Measurements from ENCODE around the gene SH2D6. TPM values are rescaled to one million over a fixed set of nuclear protein-coding genes. Genes with fewer than 3 reads are reported as not detected.
"Not testable (repeated sequence)": the region's sequence is repeated elsewhere in the genome, so short reads cannot be mapped to it uniquely, and the experiment has no call there.

The SH2D6 gene
- total RNA-seq, 2 donors from 2014 or later = 1.6 to 9.2 TPM

- intact Hi-C loops (cut with DNase I) = no loop called here
- Histone ChIP-seq H3K36me3 (no peaks in the 10 kb centered on the region), H3K27ac (no peak overlapping the region)
Observed at GRCh38 chr2:85377083-85377482, 41.4 kb upstream of the SH2D6 start.

DNA sequence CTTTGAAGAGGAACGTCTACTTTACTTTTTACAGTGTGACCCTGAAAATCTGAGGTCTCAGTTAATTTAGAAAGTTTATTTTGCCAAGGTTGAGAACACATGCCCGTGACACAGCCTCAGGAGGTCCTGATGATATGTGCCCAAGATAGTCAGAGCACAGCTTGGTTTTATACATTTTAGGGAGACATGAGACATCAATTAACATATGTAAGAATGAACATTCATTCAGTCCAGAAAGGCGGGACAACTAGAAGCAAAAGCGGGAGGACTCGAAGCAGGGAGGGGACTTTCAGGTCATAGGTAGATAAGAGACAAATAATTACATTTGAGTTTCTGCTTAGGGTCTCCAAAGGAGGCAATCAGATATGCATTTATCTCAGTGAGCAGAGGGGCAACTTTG, 40.3 kb upstream of the SH2D6 start:
- H3K9ac ChIP-seq (ENCODE audit: low read depth in 2 of 2, low read length in 2 of 2) = no peak overlapping the region
- H3K27ac ChIP-seq = no peak overlapping the region
- intact Hi-C loops (cut with DNase I) = no loop called here
- no peak for DNase-seq
- H3K4me3 ChIP-seq = no peak overlapping the region
- no peaks in the 10 kb centered on the region for H3K27me3 ChIP-seq
- H3K9me3 ChIP-seq = no peaks in the 10 kb centered on the region
- TF ChIP-seq, protein P1, sequence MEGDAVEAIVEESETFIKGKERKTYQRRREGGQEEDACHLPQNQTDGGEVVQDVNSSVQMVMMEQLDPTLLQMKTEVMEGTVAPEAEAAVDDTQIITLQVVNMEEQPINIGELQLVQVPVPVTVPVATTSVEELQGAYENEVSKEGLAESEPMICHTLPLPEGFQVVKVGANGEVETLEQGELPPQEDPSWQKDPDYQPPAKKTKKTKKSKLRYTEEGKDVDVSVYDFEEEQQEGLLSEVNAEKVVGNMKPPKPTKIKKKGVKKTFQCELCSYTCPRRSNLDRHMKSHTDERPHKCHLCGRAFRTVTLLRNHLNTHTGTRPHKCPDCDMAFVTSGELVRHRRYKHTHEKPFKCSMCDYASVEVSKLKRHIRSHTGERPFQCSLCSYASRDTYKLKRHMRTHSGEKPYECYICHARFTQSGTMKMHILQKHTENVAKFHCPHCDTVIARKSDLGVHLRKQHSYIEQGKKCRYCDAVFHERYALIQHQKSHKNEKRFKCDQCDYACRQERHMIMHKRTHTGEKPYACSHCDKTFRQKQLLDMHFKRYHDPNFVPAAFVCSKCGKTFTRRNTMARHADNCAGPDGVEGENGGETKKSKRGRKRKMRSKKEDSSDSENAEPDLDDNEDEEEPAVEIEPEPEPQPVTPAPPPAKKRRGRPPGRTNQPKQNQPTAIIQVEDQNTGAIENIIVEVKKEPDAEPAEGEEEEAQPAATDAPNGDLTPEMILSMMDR (IDR thresholded peaks at IDR 0.05) = no peak
- no peaks in the 10 kb centered on the region for H3K36me3 ChIP-seq
- no peaks in the 10 kb centered on the region for H3K4me1 ChIP-seq

More at GRCh38 chr2:85377083-85377482, 41.4 kb upstream of the SH2D6 start:
- DNase-seq = no peak
- H3K9ac ChIP-seq (ENCODE audit: low read depth in 2 of 2, low read length in 2 of 2) = no peak overlapping the region
- H3K27me3 ChIP-seq = no peaks in the 10 kb centered on the region
- no peak overlapping the region for H3K4me3 ChIP-seq
- no peaks in the 10 kb centered on the region for H3K9me3 ChIP-seq
- H3K4me1 ChIP-seq = no peaks in the 10 kb centered on the region
- TF ChIP-seq, protein P1 (IDR thresholded peaks at IDR 0.05) = no peak

DNA sequence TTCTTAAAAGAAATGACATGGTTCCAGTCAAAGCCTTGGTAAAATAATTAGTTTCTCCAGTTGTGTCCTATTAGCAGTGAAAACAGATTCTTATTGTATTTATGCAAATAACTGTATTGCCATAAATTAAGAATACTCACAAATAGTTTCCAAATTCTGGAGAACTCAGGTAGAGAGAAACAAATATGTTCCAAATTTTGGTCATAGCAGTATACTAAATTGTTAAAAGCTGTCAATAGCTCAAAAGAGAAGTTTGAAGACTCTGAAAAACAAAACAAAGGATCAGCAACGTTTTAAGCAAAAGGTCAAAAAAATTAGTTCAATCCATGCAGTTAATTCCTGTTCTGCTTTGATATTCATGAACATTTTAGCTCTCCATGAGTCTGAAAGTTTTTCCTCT, 38.5 kb upstream of the SH2D6 start:
- Histone ChIP-seq H3K4me1 (no peaks in the 10 kb centered on the region), H3K4me3 (no peak overlapping the region), H3K9me3 (no peaks in the 10 kb centered on the region), H3K27ac (no peak overlapping the region), H3K9ac (ENCODE audit: low read depth in 2 of 2, low read length in 2 of 2) (no peak overlapping the region), H3K36me3 (no peaks in the 10 kb centered on the region), H3K27me3 (no peaks in the 10 kb centered on the region)
- DNase-seq = no peak
- TF ChIP-seq, protein P1 (IDR thresholded peaks at IDR 0.05) = no peak
- intact Hi-C loops (cut with DNase I) = no loop called here

GRCh38 chr2:85383151-85383550, 35.4 kb upstream of the SH2D6 start:
- H3K4me3 ChIP-seq; intact Hi-C loops (cut with DNase I); H3K36me3 ChIP-seq; DNase-seq; H3K9ac ChIP-seq (ENCODE audit: low read depth in 2 of 2, low read length in 2 of 2); H3K27ac ChIP-seq; H3K4me1 ChIP-seq; H3K27me3 ChIP-seq; H3K9me3 ChIP-seq: not testable (repeated sequence)

- intact Hi-C loops (cut with DNase I) = no loop called here
- TF ChIP-seq, protein P1 (IDR thresholded peaks at IDR 0.05) = no peak
- H3K4me3 ChIP-seq = no peak overlapping the region
- H3K36me3 ChIP-seq = no peaks in the 10 kb centered on the region
- H3K9ac ChIP-seq (ENCODE audit: low read depth in 2 of 2, low read length in 2 of 2) = no peak overlapping the region
- no peaks in the 10 kb centered on the region for H3K27me3 ChIP-seq
- H3K4me1 ChIP-seq = no peaks in the 10 kb centered on the region
- DNase-seq = no peak
- no peak overlapping the region for H3K27ac ChIP-seq
- H3K9me3 ChIP-seq = no peaks in the 10 kb centered on the region
Observed at GRCh38 chr2:85383850-85384249, 34.7 kb upstream of the SH2D6 start.

GRCh38 chr2:85385746-85386145, 32.8 kb upstream of the SH2D6 start:
- intact Hi-C loops (cut with DNase I) = no loop called here
- no peak overlapping the region for H3K9ac ChIP-seq (ENCODE audit: low read depth in 2 of 2, low read length in 2 of 2)
- DNase-seq = no peak
- no peaks in the 10 kb centered on the region for H3K4me1 ChIP-seq
- no peak overlapping the region for H3K27ac ChIP-seq
- no peaks in the 10 kb centered on the region for H3K27me3 ChIP-seq
- TF ChIP-seq, protein P1 (IDR thresholded peaks at IDR 0.05) = no peak
- H3K4me3 ChIP-seq = no peak overlapping the region
- no peaks in the 10 kb centered on the region for H3K9me3 ChIP-seq
- no peaks in the 10 kb centered on the region for H3K36me3 ChIP-seq
